Osteoblast (primary cell): ENCODE measurements around the gene ADGRV1. TPM values are rescaled to one million over a fixed set of nuclear protein-coding genes. Genes with fewer than 3 reads are reported as not detected.
"Not testable (repeated sequence)": the region's sequence is repeated elsewhere in the genome, so short reads cannot be mapped to it uniquely, and the experiment has no call there.

ENCODE experiments used
- DNase-seq: peaks from one replicate; pipeline ENCODE4 v3.0.0; 2011; ENCODE audit warnings: low spot score, mixed read lengths; ENCODE audit not compliant: insufficient read length; ENCODE audit errors: missing footprints
- H2AFZ ChIP-seq: 2 replicates; pipeline ENCODE4 v1.6.0; 2011; ENCODE audit warnings: mild to moderate bottlenecking, low read length
- H3K27ac ChIP-seq: 2 replicates; pipeline ENCODE4 v1.5.1; 2011; ENCODE audit warnings: mild to moderate bottlenecking, low read depth, low read length, moderate library complexity
- H3K27me3 ChIP-seq: 2 replicates; pipeline ENCODE4 v1.6.0; 2012; ENCODE audit warnings: mild to moderate bottlenecking, control low read depth, inconsistent platforms, low read length, moderate library complexity; ENCODE audit not compliant: insufficient read depth
- H3K36me3 ChIP-seq: 2 replicates; pipeline ENCODE4 v1.5.1; 2011; ENCODE audit warnings: mild to moderate bottlenecking, low read length, control low read depth, moderate library complexity; ENCODE audit not compliant: insufficient read depth
- H3K4me1 ChIP-seq: 2 replicates; pipeline ENCODE4 v1.5.1; 2011; ENCODE audit warnings: mild to moderate bottlenecking, low read length, control low read depth, moderate library complexity; ENCODE audit not compliant: insufficient read depth
- H3K4me2 ChIP-seq: 2 replicates; pipeline ENCODE4 v1.6.0; 2011; ENCODE audit warnings: mild to moderate bottlenecking, low read length; ENCODE audit not compliant: insufficient read depth
- H3K4me3 ChIP-seq: fragments of 200-600 bp; sonication (generic); 3 replicates; pipeline ENCODE4 v1.5.1; 2012; ENCODE audit warnings: mild to moderate bottlenecking, low read length, inconsistent platforms; ENCODE audit not compliant: insufficient read depth
- H3K79me2 ChIP-seq: 2 replicates; pipeline ENCODE4 v1.6.0; 2012; ENCODE audit warnings: mild to moderate bottlenecking, low read length, control low read depth, inconsistent platforms; ENCODE audit not compliant: insufficient read depth
- H3K9me3 ChIP-seq: 2 replicates; pipeline ENCODE4 v1.5.1; 2011; ENCODE audit warnings: low read depth, low read length, control low read depth
- H4K20me1 ChIP-seq: 2 replicates; pipeline ENCODE4 v1.6.0; 2012; ENCODE audit warnings: mild to moderate bottlenecking, low read length, control low read depth; ENCODE audit not compliant: insufficient read depth
- total RNA-seq: library from RNA; depleted of rRNA; stranded (reverse); fragments of >200 nt; gene quantifications from 2 replicates; pipeline ENCODE4 v1.2.3, GENCODE V29; 2012
- TF ChIP-seq, protein P1 (sequence below): IDR thresholded peaks from 2 replicates; pipeline ENCODE4 v1.5.1; 2011; ENCODE audit warnings: mild to moderate bottlenecking, low read depth, low read length, moderate library complexity; ENCODE audit errors: extremely low read depth

Gene ADGRV1
- total RNA-seq, 1 donor, result under 0.01 TPM

DNA sequence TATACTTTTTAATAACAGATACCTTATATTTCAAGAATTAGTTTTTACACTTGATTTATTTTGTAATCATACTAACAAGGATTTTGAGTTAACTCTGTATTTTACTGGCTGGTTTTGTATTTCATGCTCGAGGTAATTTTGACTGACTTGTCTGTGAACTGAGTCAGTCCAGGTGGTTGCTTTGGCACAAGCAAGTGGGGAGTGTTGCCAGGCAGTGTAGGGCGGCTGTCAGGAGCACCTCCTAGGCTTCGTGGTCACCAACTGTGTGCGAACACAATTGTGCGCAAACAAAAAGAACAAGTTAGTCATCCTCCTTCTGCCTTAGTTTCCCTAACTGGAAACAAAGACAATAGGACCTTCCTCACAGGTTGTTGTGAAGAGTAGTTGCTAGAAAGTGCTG lies 286.3 kb downstream of the ADGRV1 start:
- H2AFZ ChIP-seq, result no peak overlapping the region
- H3K9me3 ChIP-seq, result no peaks in the 10 kb centered on the region
- H3K79me2 ChIP-seq, result no peaks in the 10 kb centered on the region
- TF ChIP-seq, protein P1, sequence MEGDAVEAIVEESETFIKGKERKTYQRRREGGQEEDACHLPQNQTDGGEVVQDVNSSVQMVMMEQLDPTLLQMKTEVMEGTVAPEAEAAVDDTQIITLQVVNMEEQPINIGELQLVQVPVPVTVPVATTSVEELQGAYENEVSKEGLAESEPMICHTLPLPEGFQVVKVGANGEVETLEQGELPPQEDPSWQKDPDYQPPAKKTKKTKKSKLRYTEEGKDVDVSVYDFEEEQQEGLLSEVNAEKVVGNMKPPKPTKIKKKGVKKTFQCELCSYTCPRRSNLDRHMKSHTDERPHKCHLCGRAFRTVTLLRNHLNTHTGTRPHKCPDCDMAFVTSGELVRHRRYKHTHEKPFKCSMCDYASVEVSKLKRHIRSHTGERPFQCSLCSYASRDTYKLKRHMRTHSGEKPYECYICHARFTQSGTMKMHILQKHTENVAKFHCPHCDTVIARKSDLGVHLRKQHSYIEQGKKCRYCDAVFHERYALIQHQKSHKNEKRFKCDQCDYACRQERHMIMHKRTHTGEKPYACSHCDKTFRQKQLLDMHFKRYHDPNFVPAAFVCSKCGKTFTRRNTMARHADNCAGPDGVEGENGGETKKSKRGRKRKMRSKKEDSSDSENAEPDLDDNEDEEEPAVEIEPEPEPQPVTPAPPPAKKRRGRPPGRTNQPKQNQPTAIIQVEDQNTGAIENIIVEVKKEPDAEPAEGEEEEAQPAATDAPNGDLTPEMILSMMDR, result no peak
- H3K4me3 ChIP-seq, result no peak overlapping the region
- H4K20me1 ChIP-seq, result no peaks in the 10 kb centered on the region
- H3K36me3 ChIP-seq, result no peaks in the 10 kb centered on the region
- H3K4me2 ChIP-seq, result no peak overlapping the region
- no peaks in the 10 kb centered on the region for H3K27me3 ChIP-seq
- H3K4me1 ChIP-seq, result no peaks in the 10 kb centered on the region
- H3K27ac ChIP-seq, result no peak overlapping the region
- DNase-seq, result peak; percentile 13

DNA sequence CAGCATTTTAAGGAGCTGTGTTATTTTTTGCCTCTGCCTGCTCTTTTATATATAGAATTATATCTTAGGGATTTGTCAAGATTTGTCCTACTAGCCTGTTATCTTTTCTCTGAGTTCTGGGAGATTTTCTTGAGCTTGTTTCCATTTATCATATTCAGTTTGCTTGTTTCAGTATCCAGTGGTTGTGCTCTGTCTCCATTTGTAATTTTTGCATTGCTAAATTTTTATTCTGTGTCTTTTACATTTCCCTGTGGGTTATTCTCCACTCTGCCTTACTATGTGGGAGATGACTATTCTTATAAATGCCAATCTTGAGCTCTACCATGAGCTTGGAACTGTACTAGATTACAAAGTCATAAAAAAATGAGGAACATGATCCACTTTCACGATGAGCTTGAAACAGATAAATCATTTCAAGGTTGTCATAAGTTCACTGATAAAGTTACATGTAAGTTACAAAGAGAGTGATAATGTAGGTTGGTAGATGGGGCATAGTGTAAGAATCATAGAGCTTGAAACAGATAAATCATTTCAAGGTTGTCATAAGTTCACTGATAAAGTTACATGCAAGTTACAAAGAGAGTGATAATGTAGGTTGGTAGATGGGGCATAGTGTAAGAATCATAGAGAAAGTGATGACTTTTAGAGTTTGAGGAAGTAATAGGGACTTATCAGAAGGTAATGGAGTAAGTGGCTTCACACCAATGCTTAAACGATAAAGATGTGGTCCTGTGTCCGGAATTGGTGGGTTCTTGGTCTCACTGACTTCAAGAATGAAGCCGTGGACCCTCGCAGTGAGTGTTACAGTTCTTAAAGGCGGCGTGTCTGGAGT lies 287.3 kb downstream of the ADGRV1 start:
- no peaks in the 10 kb centered on the region for H4K20me1 ChIP-seq
- no peak overlapping the region for H2AFZ ChIP-seq
- no peak for DNase-seq
- TF ChIP-seq, protein P1, result no peak
- no peak overlapping the region for H3K4me2 ChIP-seq
- H3K4me3 ChIP-seq, result no peak overlapping the region
- H3K36me3 ChIP-seq, result no peaks in the 10 kb centered on the region
- no peaks in the 10 kb centered on the region for H3K9me3 ChIP-seq
- no peaks in the 10 kb centered on the region for H3K79me2 ChIP-seq
- no peaks in the 10 kb centered on the region for H3K27me3 ChIP-seq
- H3K27ac ChIP-seq, result no peak overlapping the region
- H3K4me1 ChIP-seq, result no peaks in the 10 kb centered on the region

DNA sequence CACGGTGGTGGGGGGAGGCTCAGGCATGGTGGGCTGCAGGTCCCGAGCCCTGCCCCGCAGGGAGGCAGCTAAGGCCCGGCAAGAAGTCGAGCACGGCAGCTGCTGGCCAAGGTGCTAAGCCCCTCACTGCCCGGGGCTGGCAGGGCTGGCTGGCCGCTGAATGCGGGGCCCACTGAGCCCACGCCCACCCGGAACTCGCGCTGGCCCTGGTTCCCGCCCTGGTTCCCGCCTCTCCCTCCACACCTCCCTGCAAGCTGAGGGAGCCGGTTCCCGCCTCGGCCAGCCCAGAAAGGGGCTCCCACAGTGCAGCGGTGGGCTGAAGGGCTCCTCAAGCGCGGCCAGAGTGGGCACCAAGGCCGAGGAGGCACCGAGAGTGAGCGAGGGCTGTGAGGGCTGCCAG lies 289.0 kb downstream of the ADGRV1 start:
- H3K4me3 ChIP-seq, H3K4me1 ChIP-seq, H3K4me2 ChIP-seq, H4K20me1 ChIP-seq, DNase-seq, H3K27ac ChIP-seq, H2AFZ ChIP-seq, H3K79me2 ChIP-seq, H3K27me3 ChIP-seq, H3K36me3 ChIP-seq, H3K9me3 ChIP-seq: not testable (repeated sequence)

DNA sequence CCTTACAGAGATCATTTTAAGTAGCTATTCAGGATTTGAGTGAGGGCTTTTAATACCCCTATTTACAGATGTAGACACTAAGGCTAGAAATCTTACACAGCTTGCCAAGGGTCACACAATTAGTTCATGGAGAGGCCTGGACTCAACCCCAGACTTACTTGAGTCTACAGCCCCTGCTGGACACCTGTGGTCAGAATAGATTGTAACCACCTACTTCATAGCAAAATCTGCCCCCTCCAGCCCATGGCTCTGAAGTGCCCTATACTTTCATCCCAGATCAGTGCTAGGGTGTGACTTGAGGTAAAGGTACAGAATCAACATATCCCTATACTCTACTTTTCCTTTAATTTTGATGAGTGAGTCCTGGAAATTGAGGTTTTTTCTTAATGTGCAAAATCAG lies 291.3 kb downstream of the ADGRV1 start:
- no peaks in the 10 kb centered on the region for H3K27me3 ChIP-seq
- no peaks in the 10 kb centered on the region for H4K20me1 ChIP-seq
- H3K4me1 ChIP-seq, result no peaks in the 10 kb centered on the region
- no peak overlapping the region for H3K4me2 ChIP-seq
- no peak overlapping the region for H3K4me3 ChIP-seq
- H3K79me2 ChIP-seq, result no peaks in the 10 kb centered on the region
- no peaks in the 10 kb centered on the region for H3K36me3 ChIP-seq
- no peak for DNase-seq
- H3K27ac ChIP-seq, result no peak overlapping the region
- no peaks in the 10 kb centered on the region for H3K9me3 ChIP-seq
- no peak overlapping the region for H2AFZ ChIP-seq
- TF ChIP-seq, protein P1, result no peak
